WTC11 (cell line): ENCODE data around the gene TKT. TPM values are rescaled to one million over a fixed set of nuclear protein-coding genes. Genes with fewer than 3 reads are reported as not detected.

ENCODE experiments used
- ATAC-seq: fragments of 200-7000 bp; cut with Tn5 transposase; 2 replicates; pipeline ENCODE4 v1.10.0; 2021; ENCODE audit warnings: mild to moderate bottlenecking, moderate library complexity
- CTCF ChIA-PET: fragments of 300-600 bp; sonication (Branson Sonifier 250); formaldehyde crosslinking; loops from one replicate; lab custom pipeline; 2021; ENCODE audit warnings: antibody characterized with exemption; lab: Charles Lee
- POLR2A ChIA-PET: fragments of 350-600 bp; sonication (Branson Sonifier 250); formaldehyde crosslinking; loops from one replicate; lab custom pipeline; 2021; ENCODE audit warnings: antibody characterized with exemption; lab: Charles Lee
- DNase-seq: peaks from one replicate; pipeline ENCODE4 v3.0.0; 2021; ENCODE audit warnings: low spot score
- H3K27ac Mint-ChIP-seq: 2 replicates; pipeline ENCODE4 v1.8.0; 2021; ENCODE audit warnings: mixed read lengths
- H3K27me3 Mint-ChIP-seq: 2 replicates; pipeline ENCODE4 v1.8.0; 2021; ENCODE audit warnings: low read depth, mild to moderate bottlenecking, moderate library complexity, mixed read lengths
- H3K36me3 Mint-ChIP-seq: 2 replicates; pipeline ENCODE4 v1.8.0; 2021; ENCODE audit warnings: mixed read lengths
- H3K4me1 Mint-ChIP-seq: 2 replicates; pipeline ENCODE4 v1.8.0; 2022; ENCODE audit warnings: mixed read lengths
- H3K4me3 Mint-ChIP-seq: 2 replicates; pipeline ENCODE4 v1.8.0; 2021; ENCODE audit warnings: mild to moderate bottlenecking, moderate library complexity, mixed read lengths
- H3K9me3 Mint-ChIP-seq: 2 replicates; pipeline ENCODE4 v1.8.0; 2021; ENCODE audit warnings: mixed read lengths
- ATF3 ChIP-seq: sonication (generic); formaldehyde crosslinking; conservative IDR thresholded peaks from 2 replicates; pipeline ENCODE4 v1.8.1; 2022; ENCODE audit warnings: mild to moderate bottlenecking, missing genetic modification reagents
- CTCF ChIP-seq: fragments of 200-600 bp; IDR thresholded peaks from 2 replicates; pipeline ENCODE4 v1.8.0; 2022; ENCODE audit warnings: antibody characterized with exemption
- E2F1 ChIP-seq: sonication (generic); formaldehyde crosslinking; IDR thresholded peaks from 2 replicates; pipeline ENCODE4 v1.8.0; 2022; ENCODE audit warnings: mild to moderate bottlenecking, missing genetic modification reagents
- IRF1 ChIP-seq: sonication (generic); formaldehyde crosslinking; IDR thresholded peaks from 2 replicates; pipeline ENCODE4 v1.8.0; 2023; ENCODE audit warnings: missing genetic modification reagents
- NFATC4 ChIP-seq: fragments of 250-450 bp; sonication (Bioruptor Pico); IDR thresholded peaks from 2 replicates; pipeline ENCODE4 v1.9.0; 2021; ENCODE audit warnings: mild to moderate bottlenecking
- NR2C2 ChIP-seq: sonication (generic); formaldehyde crosslinking; IDR thresholded peaks from 2 replicates; pipeline ENCODE4 v1.8.0; 2022; ENCODE audit warnings: mild to moderate bottlenecking, missing genetic modification reagents
- NR3C1 ChIP-seq: sonication (generic); formaldehyde crosslinking; conservative IDR thresholded peaks from 2 replicates; pipeline ENCODE4 v1.8.1; 2023; ENCODE audit warnings: low read depth, mild to moderate bottlenecking, missing genetic modification reagents
- STAT6 ChIP-seq: sonication (generic); formaldehyde crosslinking; conservative IDR thresholded peaks from 2 replicates; pipeline ENCODE4 v1.8.1; 2023; ENCODE audit warnings: mild to moderate bottlenecking, low read depth, missing genetic modification reagents, moderate library complexity
- TCF7 ChIP-seq: sonication (generic); formaldehyde crosslinking; IDR thresholded peaks from 2 replicates; pipeline ENCODE4 v1.8.0; 2022; ENCODE audit warnings: mild to moderate bottlenecking, low read depth, missing genetic modification reagents, moderate library complexity
- ZBTB43 ChIP-seq: sonication (generic); formaldehyde crosslinking; IDR thresholded peaks from 2 replicates; pipeline ENCODE4 v1.8.1; 2023; ENCODE audit warnings: mild to moderate bottlenecking, missing genetic modification reagents
- ZNF138 ChIP-seq: sonication (generic); formaldehyde crosslinking; conservative IDR thresholded peaks from 2 replicates; pipeline ENCODE4 v1.8.1; 2022; ENCODE audit warnings: mild to moderate bottlenecking, moderate library complexity, missing genetic modification reagents
- ZNF281 ChIP-seq: sonication (generic); formaldehyde crosslinking; IDR thresholded peaks from 2 replicates; pipeline ENCODE4 v1.8.0; 2023; ENCODE audit warnings: mild to moderate bottlenecking, missing genetic modification reagents
- ZNF416 ChIP-seq: fragments of 250-450 bp; sonication (Bioruptor Pico); IDR thresholded peaks from 2 replicates; pipeline ENCODE4 v1.9.0; 2021; ENCODE audit warnings: mild to moderate bottlenecking, inconsistent platforms
- ZNF423 ChIP-seq: fragments of 250-450 bp; sonication (Bioruptor Pico); IDR thresholded peaks from 2 replicates; pipeline ENCODE4 v2.1.2; 2022; ENCODE audit warnings: mild to moderate bottlenecking, moderate library complexity
- ZNF671 ChIP-seq: fragments of 250-450 bp; sonication (Bioruptor Pico); IDR thresholded peaks from 2 replicates; pipeline ENCODE4 v1.8.0; 2021; ENCODE audit warnings: mild to moderate bottlenecking
- total RNA-seq: library from RNA; stranded (reverse); gene quantifications from 3 replicates; pipeline ENCODE4 v1.2.3, GENCODE V29; 2021

The TKT gene
- total RNA-seq, 1 experiment from 2014 or later = 1,040 TPM

GRCh38 chr3:53181024-53181371, 74.8 kb downstream of the TKT start (continued):
- no peak for TF ChIP-seq ZBTB43 (CRISPR knock-in tag)

- ATAC-seq = no peak
- H3K9me3 Mint-ChIP-seq = no peaks in the 10 kb centered on the region
- H3K27me3 Mint-ChIP-seq = no peaks in the 10 kb centered on the region
- no peak overlapping the region for H3K27ac Mint-ChIP-seq
- CTCF ChIA-PET = interaction anchor here (0.6 kb wide), 1 partner anchor 20 kb away, joined by 3 read pairs; the partner anchor contains the start of gene PRKCD
- no peak for TF ChIP-seq NR2C2
- TF ChIP-seq IRF1 (CRISPR knock-in tag) = no peak
- no peak for TF ChIP-seq NFATC4 (CRISPR knock-in tag)
- no peak for TF ChIP-seq ZNF671 (CRISPR knock-in tag)
- TF ChIP-seq ZNF138 (CRISPR knock-in tag) = no peak
- TF ChIP-seq ATF3 (CRISPR knock-in tag) = no peak
- TF ChIP-seq ZNF281 (CRISPR knock-in tag) = no peak
- no peak for TF ChIP-seq ZNF423 (CRISPR knock-in tag)
- no peak for TF ChIP-seq ZNF416 (CRISPR knock-in tag)
- no peak for TF ChIP-seq NR3C1
- TF ChIP-seq TCF7 (CRISPR knock-in tag) = no peak
- no peak for TF ChIP-seq E2F1 (CRISPR knock-in tag)
- no peak for TF ChIP-seq CTCF
- no peak for TF ChIP-seq STAT6
- TF ChIP-seq, all 79 proteins: peak for 0
- H3K4me1 Mint-ChIP-seq = no peaks in the 10 kb centered on the region
- peaks cover 3% of the 10 kb centered on the region; the same call in 1 of the 2 replicates for H3K36me3 Mint-ChIP-seq
- no peak for DNase-seq
- POLR2A ChIA-PET = no interaction called here
- H3K4me3 Mint-ChIP-seq = no peak overlapping the region
Measured at GRCh38 chr3:53180305-53181023, 75.4 kb downstream of the TKT start.
